ENCODE data around the gene CUL2.
"Not testable (repeated sequence)": the region's sequence is repeated elsewhere in the genome, so short reads cannot be mapped to it uniquely, and the experiment has no call there.

DNA sequence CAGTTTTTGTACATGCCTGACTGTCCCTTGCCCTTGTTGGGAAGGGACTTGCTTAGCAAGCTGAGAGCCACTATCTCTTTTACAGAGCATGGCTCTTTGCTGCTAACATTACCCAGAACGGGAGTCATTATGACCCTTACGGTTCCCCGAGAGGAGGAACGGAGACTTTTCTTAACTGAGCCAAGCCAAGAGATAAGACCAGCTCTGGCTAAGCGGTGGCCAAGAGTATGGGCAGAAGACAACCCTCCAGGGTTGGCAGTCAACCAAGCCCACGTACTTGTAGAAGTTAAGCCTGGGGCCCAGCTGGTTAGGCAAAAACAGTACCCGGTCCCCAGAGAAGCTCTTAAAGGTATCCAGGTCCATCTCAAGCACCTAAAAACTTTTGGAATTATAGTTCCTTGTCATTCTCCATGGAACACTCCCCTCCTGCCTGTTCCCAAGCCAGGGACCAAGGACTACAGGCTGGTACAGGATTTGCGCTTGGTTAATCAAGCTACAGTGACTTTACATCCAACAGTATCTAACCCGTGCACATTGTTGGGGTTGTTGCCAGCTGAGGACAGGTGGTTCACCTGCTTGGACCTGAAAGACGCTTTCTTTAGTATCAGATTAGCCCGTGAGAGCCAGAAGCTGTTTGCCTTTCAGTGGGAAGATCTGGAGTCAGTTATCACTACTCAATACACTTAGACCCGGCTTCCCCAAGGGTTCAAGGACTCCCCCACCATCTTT lies 118.4 kb downstream of the CUL2 start:
- TF ChIP-seq, protein P1, sequence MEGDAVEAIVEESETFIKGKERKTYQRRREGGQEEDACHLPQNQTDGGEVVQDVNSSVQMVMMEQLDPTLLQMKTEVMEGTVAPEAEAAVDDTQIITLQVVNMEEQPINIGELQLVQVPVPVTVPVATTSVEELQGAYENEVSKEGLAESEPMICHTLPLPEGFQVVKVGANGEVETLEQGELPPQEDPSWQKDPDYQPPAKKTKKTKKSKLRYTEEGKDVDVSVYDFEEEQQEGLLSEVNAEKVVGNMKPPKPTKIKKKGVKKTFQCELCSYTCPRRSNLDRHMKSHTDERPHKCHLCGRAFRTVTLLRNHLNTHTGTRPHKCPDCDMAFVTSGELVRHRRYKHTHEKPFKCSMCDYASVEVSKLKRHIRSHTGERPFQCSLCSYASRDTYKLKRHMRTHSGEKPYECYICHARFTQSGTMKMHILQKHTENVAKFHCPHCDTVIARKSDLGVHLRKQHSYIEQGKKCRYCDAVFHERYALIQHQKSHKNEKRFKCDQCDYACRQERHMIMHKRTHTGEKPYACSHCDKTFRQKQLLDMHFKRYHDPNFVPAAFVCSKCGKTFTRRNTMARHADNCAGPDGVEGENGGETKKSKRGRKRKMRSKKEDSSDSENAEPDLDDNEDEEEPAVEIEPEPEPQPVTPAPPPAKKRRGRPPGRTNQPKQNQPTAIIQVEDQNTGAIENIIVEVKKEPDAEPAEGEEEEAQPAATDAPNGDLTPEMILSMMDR (IDR thresholded peaks at IDR 0.05; ENCODE audit: poor library complexity), result not testable (repeated sequence)
- TF ChIP-seq EZH2phosphoT487 (IDR thresholded peaks at IDR 0.05; ENCODE audit: low read depth, severe bottlenecking, unreplicated experiment); EZH2 (IDR thresholded peaks at IDR 0.05; ENCODE audit: borderline replicate concordance): not testable (repeated sequence)

Data from hepatocyte (in vitro differentiated cells).